ENCODE results near the gene CARNS1. TPM values are rescaled to one million over a fixed set of nuclear protein-coding genes. Genes with fewer than 3 reads are reported as not detected.
A peak's percentile ranks its signal among the peaks of the same experiment; 100 is the strongest.

The CARNS1 gene
- total and polyA plus RNA-seq, 9 of the 15 experiments (the other 6 are each of a cell fraction or from before 2014, with no cell fraction given), result 0.01 to 0.18 (median 0.06) TPM; not detected in 3

- TF ChIP-seq RNF2 (IDR thresholded peaks at IDR 0.05) (no peak), C11orf30 (IDR thresholded peaks at IDR 0.05; ENCODE audit: low read depth) (no peak), FOXA3 (CRISPR knock-in tag; conservative IDR thresholded peaks at IDR 0.05 in 1 of 2, IDR thresholded peaks at IDR 0.05 in 1 of 2) (peak in 1 of 2 experiments; percentile 5; a peak in 1 of 4 replicates), E4F1 (CRISPR knock-in tag; IDR thresholded peaks at IDR 0.05; ENCODE audit: borderline replicate concordance) (no peak), PHB2 (IDR thresholded peaks at IDR 0.05; ENCODE audit: low read depth) (no peak), ZNF124 (CRISPR knock-in tag; IDR thresholded peaks at IDR 0.05) (no peak), USF2 (CRISPR knock-in tag; IDR thresholded peaks at IDR 0.05) (peak; percentile 86), KLF6 (CRISPR knock-in tag; IDR thresholded peaks at IDR 0.05; ENCODE audit: borderline replicate concordance) (no peak), ZNF511 (CRISPR knock-in tag; IDR thresholded peaks at IDR 0.05) (no peak; the same call in 1 of the 2 replicates), ZKSCAN3 (CRISPR knock-in tag; IDR thresholded peaks at IDR 0.05) (no peak), CREB5 (CRISPR knock-in tag; IDR thresholded peaks at IDR 0.05) (no peak), COPS2 (conservative IDR thresholded peaks at IDR 0.05) (no peak), ZNF253 (CRISPR knock-in tag; conservative IDR thresholded peaks at IDR 0.05) (no peak), CHAMP1 (IDR thresholded peaks at IDR 0.05) (no peak), GABPB1 (CRISPR knock-in tag; IDR thresholded peaks at IDR 0.05) (no peak; the same call in 1 of the 2 replicates), ATF6 (CRISPR knock-in tag; IDR thresholded peaks at IDR 0.05) (no peak), ILK (tag; IDR thresholded peaks at IDR 0.05; ENCODE audit: borderline replicate concordance, low read depth) (no peak), RFX1 (IDR thresholded peaks at IDR 0.05) (no peak)
These were observed 49.1 kb downstream of the CARNS1 start (continued) for GRCh38 chr11:67464411-67465188.

Measured in K562 (cell line).